Loucy (cell line): Measurements from ENCODE around the gene FADS2.

Experiments
- H2AFZ ChIP-seq: fragments of 200-600 bp; sonication (generic); 2 replicates; pipeline ENCODE4 v1.6.0; 2016; ENCODE audit warnings: antibody characterized with exemption, mild to moderate bottlenecking, low read length, moderate library complexity
- H3F3A ChIP-seq: fragments of 200-600 bp; 2 replicates; pipeline ENCODE4 v1.6.0; 2016; ENCODE audit warnings: antibody characterized with exemption, low read depth, mild to moderate bottlenecking
- H3K27me3 ChIP-seq: fragments of 200-600 bp; sonication (generic); 2 replicates; pipeline ENCODE4 v1.6.1; 2014; ENCODE audit warnings: low read length, mild to moderate bottlenecking; ENCODE audit not compliant: insufficient read depth, poor library complexity, severe bottlenecking
- H3K36me3 ChIP-seq: fragments of 200-600 bp; sonication (generic); 2 replicates; pipeline ENCODE4 v1.6.1; 2016; ENCODE audit warnings: low read length; ENCODE audit not compliant: insufficient read depth
- H3K4me1 ChIP-seq: fragments of 200-600 bp; sonication (generic); 2 replicates; pipeline ENCODE4 v1.5.1; 2014; ENCODE audit warnings: low read length, mild to moderate bottlenecking; ENCODE audit not compliant: insufficient read depth, poor library complexity, severe bottlenecking
- H3K4me2 ChIP-seq: fragments of 200-600 bp; sonication (generic); 2 replicates; pipeline ENCODE4 v1.6.0; 2014; ENCODE audit warnings: antibody characterized with exemption, low read length, low read depth, mild to moderate bottlenecking; ENCODE audit not compliant: poor library complexity, severe bottlenecking
- H3K4me3 ChIP-seq: fragments of 200-600 bp; sonication (generic); 2 replicates; pipeline ENCODE4 v1.5.1; 2014; ENCODE audit warnings: low read length, mild to moderate bottlenecking, mixed read lengths; ENCODE audit not compliant: poor library complexity, severe bottlenecking
- H3K79me2 ChIP-seq: fragments of 200-600 bp; sonication (generic); 2 replicates; pipeline ENCODE4 v1.6.1; 2014; ENCODE audit warnings: low read length; ENCODE audit not compliant: insufficient read depth
- H3K9ac ChIP-seq: fragments of 200-600 bp; sonication (generic); 2 replicates; pipeline ENCODE4 v1.6.0; 2014; ENCODE audit warnings: mild to moderate bottlenecking, low read depth, low read length, moderate library complexity; ENCODE audit not compliant: poor library complexity, severe bottlenecking
- H3K9me2 ChIP-seq: fragments of 200-600 bp; sonication (generic); replicated peaks from 2 replicates; pipeline ENCODE4 v1.6.1; 2016; ENCODE audit warnings: low read depth, low read length, mixed read lengths
- H3K9me3 ChIP-seq: fragments of 200-600 bp; sonication (generic); 2 replicates; pipeline ENCODE4 v1.6.1; 2014; ENCODE audit warnings: mild to moderate bottlenecking, antibody characterized with exemption, low read length, low read depth; ENCODE audit not compliant: insufficient read depth
- H4K20me1 ChIP-seq: fragments of 200-600 bp; sonication (generic); 2 replicates; pipeline ENCODE4 v1.6.0; 2014; ENCODE audit warnings: antibody characterized with exemption, low read length, mild to moderate bottlenecking; ENCODE audit not compliant: insufficient read depth, poor library complexity, severe bottlenecking
- EZH2phosphoT487 ChIP-seq: fragments of 200-600 bp; IDR thresholded peaks from 2 replicates; pipeline ENCODE4 v1.6.1; 2018; ENCODE audit warnings: antibody characterized with exemption, mild to moderate bottlenecking, moderate library complexity, borderline replicate concordance
- TF ChIP-seq, protein P1 (sequence below): fragments of 200-600 bp; sonication (generic); conservative IDR thresholded peaks from 2 replicates; pipeline ENCODE4 v1.5.1; 2014; ENCODE audit warnings: mild to moderate bottlenecking, antibody characterized with exemption, low read length

FADS2 gene

DNA sequence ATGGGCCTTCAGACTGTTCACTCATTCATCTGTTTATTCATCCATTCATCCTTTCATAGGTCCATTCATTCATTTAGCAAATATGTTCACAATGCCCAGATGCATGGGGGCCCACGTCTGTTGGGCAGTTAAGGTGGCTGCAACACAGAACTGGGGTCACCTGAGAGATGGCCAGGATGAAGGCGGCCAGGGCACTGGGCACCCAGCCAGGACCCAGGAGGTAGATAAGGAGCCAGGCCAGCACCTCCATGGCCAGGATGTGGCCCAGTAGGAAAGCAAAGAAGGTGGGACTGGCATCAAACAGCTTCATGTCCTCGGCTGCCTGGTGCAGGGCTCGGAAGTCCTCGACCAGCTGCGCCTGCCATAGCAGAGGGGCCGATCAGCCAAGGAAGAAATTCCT is 51.1 kb downstream of the FADS2 start:
- Histone ChIP-seq H3K27me3 (no peaks in the 10 kb centered on the region), H3K9ac (no peak overlapping the region)

DNA sequence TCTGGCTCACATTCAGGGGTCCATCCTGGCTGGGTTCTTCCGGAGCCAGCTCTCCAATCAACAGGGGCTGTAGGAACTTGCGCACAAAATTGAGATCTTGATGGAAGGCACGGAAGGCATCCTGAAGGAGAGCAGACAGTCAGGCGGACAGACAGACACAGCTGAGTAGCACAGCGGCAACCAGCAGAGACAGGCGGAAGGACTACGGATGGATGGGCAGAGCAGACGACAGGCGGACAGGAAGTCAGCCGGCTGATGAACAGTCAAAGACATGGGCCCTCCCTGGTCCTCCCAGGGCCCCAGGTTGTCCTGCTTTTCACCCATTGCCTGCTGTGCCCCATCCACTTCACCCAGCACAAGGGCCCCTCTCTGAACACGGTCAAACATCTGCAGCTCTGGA is 51.9 kb downstream of the FADS2 start:
- H3K79me2 ChIP-seq, result no peaks in the 10 kb centered on the region
- no peak for TF ChIP-seq EZH2phosphoT487
- TF ChIP-seq, protein P1, sequence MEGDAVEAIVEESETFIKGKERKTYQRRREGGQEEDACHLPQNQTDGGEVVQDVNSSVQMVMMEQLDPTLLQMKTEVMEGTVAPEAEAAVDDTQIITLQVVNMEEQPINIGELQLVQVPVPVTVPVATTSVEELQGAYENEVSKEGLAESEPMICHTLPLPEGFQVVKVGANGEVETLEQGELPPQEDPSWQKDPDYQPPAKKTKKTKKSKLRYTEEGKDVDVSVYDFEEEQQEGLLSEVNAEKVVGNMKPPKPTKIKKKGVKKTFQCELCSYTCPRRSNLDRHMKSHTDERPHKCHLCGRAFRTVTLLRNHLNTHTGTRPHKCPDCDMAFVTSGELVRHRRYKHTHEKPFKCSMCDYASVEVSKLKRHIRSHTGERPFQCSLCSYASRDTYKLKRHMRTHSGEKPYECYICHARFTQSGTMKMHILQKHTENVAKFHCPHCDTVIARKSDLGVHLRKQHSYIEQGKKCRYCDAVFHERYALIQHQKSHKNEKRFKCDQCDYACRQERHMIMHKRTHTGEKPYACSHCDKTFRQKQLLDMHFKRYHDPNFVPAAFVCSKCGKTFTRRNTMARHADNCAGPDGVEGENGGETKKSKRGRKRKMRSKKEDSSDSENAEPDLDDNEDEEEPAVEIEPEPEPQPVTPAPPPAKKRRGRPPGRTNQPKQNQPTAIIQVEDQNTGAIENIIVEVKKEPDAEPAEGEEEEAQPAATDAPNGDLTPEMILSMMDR, result no peak
- no peak overlapping the region for H3K4me2 ChIP-seq
- no peaks in the 10 kb centered on the region for H3K9me2 ChIP-seq
- no peak overlapping the region for H3K9ac ChIP-seq
- no peak overlapping the region for H3K4me3 ChIP-seq
- H4K20me1 ChIP-seq, result no peaks in the 10 kb centered on the region
- no peak overlapping the region for H2AFZ ChIP-seq
- no peaks in the 10 kb centered on the region for H3K9me3 ChIP-seq
- peaks cover 9% of the 10 kb centered on the region for H3K4me1 ChIP-seq
- H3K27me3 ChIP-seq, result no peaks in the 10 kb centered on the region
- no peaks in the 10 kb centered on the region for H3F3A ChIP-seq
- no peaks in the 10 kb centered on the region for H3K36me3 ChIP-seq

More for the DNA sequence above, 51.1 kb downstream of the FADS2 start:
- no peaks in the 10 kb centered on the region for H3F3A ChIP-seq
- no peaks in the 10 kb centered on the region for H3K9me3 ChIP-seq
- peaks cover 7% of the 10 kb centered on the region for H3K4me1 ChIP-seq
- H3K36me3 ChIP-seq, result no peaks in the 10 kb centered on the region
- no peak overlapping the region for H3K4me2 ChIP-seq
- no peak overlapping the region for H3K4me3 ChIP-seq
- H3K9me2 ChIP-seq, result no peaks in the 10 kb centered on the region
- no peak overlapping the region for H2AFZ ChIP-seq
- no peaks in the 10 kb centered on the region for H4K20me1 ChIP-seq
- TF ChIP-seq EZH2phosphoT487, result no peak
- TF ChIP-seq, protein P1, result no peak
- no peaks in the 10 kb centered on the region for H3K79me2 ChIP-seq

DNA sequence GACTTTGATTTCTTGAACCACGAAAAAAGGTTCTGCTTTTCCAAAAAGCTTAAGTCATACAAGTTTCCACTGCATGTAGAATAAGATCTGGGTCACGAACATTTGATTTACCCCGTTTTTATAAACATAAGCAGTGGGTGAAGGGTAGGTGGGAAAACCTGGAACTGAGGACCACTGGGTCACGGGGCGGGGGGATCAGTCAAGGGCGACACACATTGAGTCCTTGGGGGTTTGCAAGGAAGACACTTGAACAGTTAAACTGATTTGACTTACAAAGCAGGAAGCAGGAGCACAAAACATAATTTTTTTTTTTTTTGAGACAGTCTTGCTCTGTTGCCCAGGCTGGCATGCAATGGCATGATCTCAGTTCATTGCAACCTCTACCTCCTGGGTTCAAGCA is 52.4 kb downstream of the FADS2 start:
- no peaks in the 10 kb centered on the region for H3K36me3 ChIP-seq

More for the DNA sequence above, 52.4 kb downstream of the FADS2 start:
- Histone ChIP-seq H3K4me3 (no peak overlapping the region), H2AFZ (no peak overlapping the region), H3K4me1 (peaks cover 13% of the 10 kb centered on the region), H3K9ac (no peak overlapping the region), H3F3A (no peaks in the 10 kb centered on the region), H4K20me1 (no peaks in the 10 kb centered on the region), H3K27me3 (no peaks in the 10 kb centered on the region), H3K4me2 (no peak overlapping the region), H3K9me2 (no peaks in the 10 kb centered on the region), H3K79me2 (no peaks in the 10 kb centered on the region), H3K9me3 (no peaks in the 10 kb centered on the region)
- TF ChIP-seq, protein P1, result no peak
- no peak for TF ChIP-seq EZH2phosphoT487
